OCI-LY1 (cell line): ENCODE measurements around the gene STRA6.

ENCODE experiments used
- H2AFZ ChIP-seq: fragments of 200-600 bp; sonication (generic), shearing (Covaris generic); 2 replicates; pipeline ENCODE4 v1.6.0; 2014; ENCODE audit warnings: antibody characterized with exemption, mild to moderate bottlenecking, low read length
- H3F3A ChIP-seq: fragments of 200-600 bp; sonication (generic), shearing (Covaris generic); 2 replicates; pipeline ENCODE4 v1.6.0; 2014; ENCODE audit warnings: mild to moderate bottlenecking, antibody characterized with exemption, low read length, moderate library complexity; ENCODE audit not compliant: insufficient read depth
- H3K27ac ChIP-seq: fragments of 200-600 bp; sonication (generic); 2 replicates; pipeline ENCODE4 v1.5.1; 2014; ENCODE audit warnings: low read length, mixed run types, mild to moderate bottlenecking, low read depth; ENCODE audit not compliant: poor library complexity, severe bottlenecking
- H3K27me3 ChIP-seq: fragments of 200-600 bp; sonication (generic); 2 replicates; pipeline ENCODE4 v1.6.0; 2014; ENCODE audit warnings: antibody characterized with exemption, mild to moderate bottlenecking, low read length, moderate library complexity; ENCODE audit not compliant: insufficient read depth
- H3K36me3 ChIP-seq: fragments of 200-600 bp; sonication (generic); 2 replicates; pipeline ENCODE4 v1.6.1; 2014; ENCODE audit warnings: mild to moderate bottlenecking, antibody characterized with exemption, low read length, moderate library complexity, mixed read lengths; ENCODE audit not compliant: insufficient read depth
- H3K4me1 ChIP-seq: fragments of 200-600 bp; sonication (generic); 2 replicates; pipeline ENCODE4 v1.5.1; 2014; ENCODE audit warnings: mild to moderate bottlenecking, low read length, moderate library complexity; ENCODE audit not compliant: insufficient read depth, severe bottlenecking
- H3K4me2 ChIP-seq: fragments of 200-600 bp; sonication (generic), shearing (Covaris generic); 2 replicates; pipeline ENCODE4 v1.6.1; 2014; ENCODE audit warnings: low read length
- H3K4me3 ChIP-seq: fragments of 200-600 bp; sonication (generic); 2 replicates; pipeline ENCODE4 v1.5.1; 2014; ENCODE audit warnings: low read length, low read depth, mild to moderate bottlenecking, mixed read lengths; ENCODE audit not compliant: poor library complexity, severe bottlenecking
- H3K79me2 ChIP-seq: fragments of 200-600 bp; shearing (Covaris generic); 2 replicates; pipeline ENCODE4 v1.6.1; 2016; ENCODE audit warnings: mixed run types, low read length, mixed read lengths; ENCODE audit not compliant: insufficient read depth
- H3K9ac ChIP-seq: fragments of 200-600 bp; sonication (generic), shearing (Covaris generic); 2 replicates; pipeline ENCODE4 v1.6.1; 2014; ENCODE audit warnings: mild to moderate bottlenecking, low read length, mixed read lengths
- H3K9me2 ChIP-seq: fragments of 200-600 bp; sonication (generic), shearing (Covaris generic); 2 replicates; pipeline ENCODE4 v1.6.1; 2014; ENCODE audit warnings: low read depth, mild to moderate bottlenecking, low read length, mixed read lengths
- H3K9me3 ChIP-seq: fragments of 200-600 bp; shearing (Covaris generic); 2 replicates; pipeline ENCODE4 v1.6.1; 2014; ENCODE audit warnings: low read length, mixed read lengths
- H4K20me1 ChIP-seq: fragments of 200-600 bp; sonication (generic), shearing (Covaris generic); 2 replicates; pipeline ENCODE4 v1.6.0; 2016; ENCODE audit warnings: mild to moderate bottlenecking, low read length; ENCODE audit not compliant: insufficient read depth
- EZH2 ChIP-seq: fragments of 200-600 bp; sonication (generic), shearing (Covaris generic); IDR thresholded peaks from 2 replicates; pipeline ENCODE4 v1.8.0; 2017; ENCODE audit warnings: borderline replicate concordance, mixed run types, mild to moderate bottlenecking, antibody characterized with exemption, low read length, moderate library complexity, mixed read lengths
- TF ChIP-seq, protein P1 (sequence below): fragments of 200-600 bp; sonication (generic), shearing (Covaris generic); IDR thresholded peaks from 2 replicates; pipeline ENCODE4 v1.5.1; 2017; ENCODE audit warnings: mild to moderate bottlenecking, antibody characterized with exemption, low read length, moderate library complexity, mixed read lengths

The STRA6 gene

DNA sequence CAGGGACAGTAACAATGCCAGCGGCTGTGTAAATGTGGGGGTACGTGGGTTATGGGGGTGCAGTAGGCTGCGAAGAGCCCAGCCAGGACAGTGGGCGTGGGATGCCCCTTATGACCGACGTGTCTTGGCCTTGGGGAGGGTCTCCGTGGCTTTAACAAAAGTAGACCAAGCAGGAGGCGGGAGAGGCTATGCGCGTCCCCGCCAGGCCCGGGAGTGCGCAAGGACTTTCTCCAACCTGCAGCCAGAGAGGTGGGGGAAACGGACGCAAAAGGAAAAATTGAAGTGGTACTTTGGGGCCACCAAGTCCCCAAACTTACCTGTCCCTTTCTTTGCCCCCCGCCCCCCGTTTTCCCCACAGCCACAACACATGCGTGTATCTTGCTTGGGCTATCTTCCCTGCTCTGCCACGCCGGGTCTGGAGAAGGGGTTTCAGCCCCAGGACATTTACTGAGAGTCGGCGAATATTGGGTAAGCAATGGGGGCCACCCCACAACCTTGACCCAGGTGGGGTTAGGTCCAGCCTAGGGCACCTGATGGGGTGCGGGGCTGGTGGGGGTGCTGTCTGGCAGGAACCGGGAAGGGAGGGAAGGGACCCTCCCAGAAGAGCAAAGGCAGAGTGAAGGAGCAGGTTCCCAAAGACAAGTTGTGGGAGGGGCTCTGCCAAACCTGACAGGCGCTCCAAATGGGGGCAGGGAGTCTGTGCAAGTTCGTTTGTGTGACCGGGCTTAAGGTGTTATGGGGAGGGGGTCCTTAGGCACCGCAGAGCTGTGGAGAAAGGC lies 71.5 kb downstream of the STRA6 start:
- no peaks in the 10 kb centered on the region for H3K79me2 ChIP-seq
- no peak for TF ChIP-seq EZH2
- TF ChIP-seq, protein P1, sequence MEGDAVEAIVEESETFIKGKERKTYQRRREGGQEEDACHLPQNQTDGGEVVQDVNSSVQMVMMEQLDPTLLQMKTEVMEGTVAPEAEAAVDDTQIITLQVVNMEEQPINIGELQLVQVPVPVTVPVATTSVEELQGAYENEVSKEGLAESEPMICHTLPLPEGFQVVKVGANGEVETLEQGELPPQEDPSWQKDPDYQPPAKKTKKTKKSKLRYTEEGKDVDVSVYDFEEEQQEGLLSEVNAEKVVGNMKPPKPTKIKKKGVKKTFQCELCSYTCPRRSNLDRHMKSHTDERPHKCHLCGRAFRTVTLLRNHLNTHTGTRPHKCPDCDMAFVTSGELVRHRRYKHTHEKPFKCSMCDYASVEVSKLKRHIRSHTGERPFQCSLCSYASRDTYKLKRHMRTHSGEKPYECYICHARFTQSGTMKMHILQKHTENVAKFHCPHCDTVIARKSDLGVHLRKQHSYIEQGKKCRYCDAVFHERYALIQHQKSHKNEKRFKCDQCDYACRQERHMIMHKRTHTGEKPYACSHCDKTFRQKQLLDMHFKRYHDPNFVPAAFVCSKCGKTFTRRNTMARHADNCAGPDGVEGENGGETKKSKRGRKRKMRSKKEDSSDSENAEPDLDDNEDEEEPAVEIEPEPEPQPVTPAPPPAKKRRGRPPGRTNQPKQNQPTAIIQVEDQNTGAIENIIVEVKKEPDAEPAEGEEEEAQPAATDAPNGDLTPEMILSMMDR: no peak
- no peaks in the 10 kb centered on the region for H3K9me2 ChIP-seq
- H3K27me3 ChIP-seq: no peaks in the 10 kb centered on the region
- no peak overlapping the region for H3K4me2 ChIP-seq
- H3K27ac ChIP-seq: no peak overlapping the region
- no peak overlapping the region for H3K4me3 ChIP-seq
- no peaks in the 10 kb centered on the region for H3F3A ChIP-seq
- no peak overlapping the region for H3K9ac ChIP-seq
- no peak overlapping the region for H2AFZ ChIP-seq
- no peaks in the 10 kb centered on the region for H3K4me1 ChIP-seq
- no peaks in the 10 kb centered on the region for H3K36me3 ChIP-seq
- no peaks in the 10 kb centered on the region for H3K9me3 ChIP-seq
- H4K20me1 ChIP-seq: no peaks in the 10 kb centered on the region

DNA sequence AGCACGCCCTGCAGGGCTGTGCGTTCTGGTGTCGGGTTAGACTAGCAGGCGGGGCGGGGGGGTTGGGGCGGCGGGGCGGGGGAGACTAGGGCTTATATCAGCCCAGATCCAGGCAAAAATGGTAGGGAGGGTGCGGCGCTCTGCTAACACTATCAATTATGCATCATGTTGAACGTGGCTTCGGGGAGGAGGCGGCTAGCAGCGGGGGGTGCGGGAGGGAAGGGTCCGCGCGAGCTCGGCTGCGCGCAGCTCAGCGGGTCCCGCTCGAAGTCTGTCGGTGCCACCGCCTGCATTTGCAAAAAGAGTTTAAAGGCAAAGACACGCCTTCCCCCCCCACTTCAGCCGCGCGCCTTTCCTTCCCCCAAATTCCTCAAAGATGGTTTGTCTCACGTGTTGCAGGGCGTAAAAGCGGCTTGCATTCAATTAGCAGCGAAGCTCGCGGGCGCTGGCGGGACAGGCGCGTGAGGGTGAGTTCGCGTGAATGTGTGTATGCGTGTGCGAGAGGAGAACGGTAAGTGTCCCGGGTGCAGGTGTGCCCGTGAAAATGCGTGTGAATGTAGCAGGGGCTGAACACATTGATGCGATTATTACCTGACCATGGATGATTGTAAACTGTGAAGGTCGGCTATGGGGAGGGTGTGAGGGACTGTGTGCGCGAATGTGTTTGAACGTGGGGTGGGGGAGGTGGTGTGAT lies 72.3 kb downstream of the STRA6 start, which contains the start of gene ISLR2:
TSS of gene ISLR2 (plus strand) at position 432 of the 694 bp plus-strand sequence. CDS start 2,169 bp downstream, outside the sequence.
- Histone ChIP-seq H3K36me3 (no peaks in the 10 kb centered on the region), H2AFZ (no peak within 1 kb of the TSS), H3K4me3 (no peak within 1 kb of the TSS), H3K9ac (no peak within 1 kb of the TSS), H3K4me1 (no peaks in the 10 kb centered on the region), H3K27ac (no peak within 1 kb of the TSS), H3K4me2 (no peak within 1 kb of the TSS), H3K9me3 (no peaks in the 10 kb centered on the region), H3K9me2 (no peaks in the 10 kb centered on the region), H3K27me3 (no peaks in the 10 kb centered on the region), H4K20me1 (no peaks in the 10 kb centered on the region), H3F3A (no peaks in the 10 kb centered on the region), H3K79me2 (no peaks in the 10 kb centered on the region)
- TF ChIP-seq, protein P1: no peak
- no peak for TF ChIP-seq EZH2

DNA sequence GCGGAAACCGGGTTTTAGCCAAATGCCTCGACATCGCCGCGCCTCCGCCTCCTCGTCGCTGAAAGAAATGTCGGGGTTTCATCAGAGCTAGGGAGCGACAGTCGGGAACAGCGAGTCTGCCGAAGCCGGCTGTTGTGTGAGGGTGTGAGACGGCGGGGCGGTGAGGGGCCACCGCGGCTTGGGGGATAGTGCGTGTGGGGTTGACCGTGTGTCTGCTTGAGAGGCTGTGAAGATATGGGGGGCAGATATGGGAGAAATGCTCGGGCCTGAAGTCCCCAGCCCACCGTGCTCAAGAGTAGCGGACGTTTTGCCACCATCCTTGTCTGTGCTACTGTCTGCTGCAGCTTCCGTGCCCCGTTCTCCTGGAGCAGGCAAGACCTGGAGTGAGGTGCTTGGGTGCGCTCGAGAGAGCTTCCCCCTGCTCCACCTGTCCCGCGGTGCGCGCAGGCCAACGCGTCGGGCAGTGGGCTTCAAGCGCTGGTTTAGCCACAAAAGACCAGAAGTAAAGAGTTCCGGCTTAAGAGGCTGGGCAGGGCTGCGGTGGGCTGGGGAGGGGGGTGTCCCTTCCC lies 72.9 kb downstream of the STRA6 start:
- Histone ChIP-seq H3F3A (no peaks in the 10 kb centered on the region), H3K79me2 (no peaks in the 10 kb centered on the region), H3K4me2 (no peak overlapping the region), H4K20me1 (no peaks in the 10 kb centered on the region), H3K36me3 (no peaks in the 10 kb centered on the region), H3K4me3 (no peak overlapping the region), H3K9ac (no peak overlapping the region), H3K9me2 (no peaks in the 10 kb centered on the region), H3K9me3 (no peaks in the 10 kb centered on the region), H2AFZ (no peak overlapping the region), H3K27ac (no peak overlapping the region), H3K4me1 (no peaks in the 10 kb centered on the region), H3K27me3 (no peaks in the 10 kb centered on the region)
- TF ChIP-seq, protein P1: no peak
- no peak for TF ChIP-seq EZH2
